CD4-positive, alpha-beta T cell treated with Interleukin-1 beta for 1 hour (primary cell): ENCODE results near the gene CRYBB1.
"Not testable (repeated sequence)": the region's sequence is repeated elsewhere in the genome, so short reads cannot be mapped to it uniquely, and the experiment has no call there.

Experiments used
- DNase-seq, 2 donors: peaks; one replicate each; pipeline ENCODE4 v3.0.0-alpha.2; 2020 to 2022

The CRYBB1 gene

DNA sequence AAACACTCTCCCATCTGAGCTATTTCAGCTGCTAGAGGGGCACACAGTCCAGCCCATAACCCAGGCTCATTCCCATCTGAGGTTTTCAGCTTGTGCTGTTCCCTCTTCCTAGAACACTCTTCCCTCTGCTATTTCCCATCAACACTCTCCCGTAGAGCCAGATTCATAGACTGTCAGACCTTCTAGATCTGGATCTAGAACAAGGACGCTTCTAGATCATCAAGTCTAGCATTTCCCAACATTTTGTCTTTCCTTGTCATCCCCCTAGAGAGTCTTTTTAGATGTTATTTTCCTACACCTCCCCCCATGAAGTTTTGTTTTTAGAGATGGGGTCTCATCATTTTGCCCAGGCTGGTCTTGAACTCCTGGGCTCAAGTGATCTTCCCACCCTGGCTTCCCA, 17.3 kb upstream of the CRYBB1 start:
- no peak for DNase-seq

DNA sequence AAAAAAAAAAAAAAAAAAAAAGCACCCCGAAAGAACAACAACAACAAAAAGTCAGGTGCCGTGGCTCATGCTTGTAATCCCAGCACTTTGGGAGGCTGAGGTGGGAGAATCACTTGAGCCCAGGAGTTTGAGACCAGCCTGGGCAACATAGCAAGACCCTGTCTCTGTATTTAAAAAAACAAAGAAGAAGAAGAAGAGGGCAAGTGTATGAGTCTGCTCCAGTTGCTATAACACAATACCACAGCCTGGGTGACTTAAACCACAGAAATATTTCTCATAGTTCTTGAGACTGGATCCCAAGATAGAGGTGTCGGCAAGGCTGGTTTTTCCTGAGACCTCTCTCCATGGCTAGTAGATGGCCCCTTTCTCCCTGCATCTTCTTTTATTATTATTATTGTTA, 16.4 kb upstream of the CRYBB1 start:
- DNase-seq = no peak

DNA sequence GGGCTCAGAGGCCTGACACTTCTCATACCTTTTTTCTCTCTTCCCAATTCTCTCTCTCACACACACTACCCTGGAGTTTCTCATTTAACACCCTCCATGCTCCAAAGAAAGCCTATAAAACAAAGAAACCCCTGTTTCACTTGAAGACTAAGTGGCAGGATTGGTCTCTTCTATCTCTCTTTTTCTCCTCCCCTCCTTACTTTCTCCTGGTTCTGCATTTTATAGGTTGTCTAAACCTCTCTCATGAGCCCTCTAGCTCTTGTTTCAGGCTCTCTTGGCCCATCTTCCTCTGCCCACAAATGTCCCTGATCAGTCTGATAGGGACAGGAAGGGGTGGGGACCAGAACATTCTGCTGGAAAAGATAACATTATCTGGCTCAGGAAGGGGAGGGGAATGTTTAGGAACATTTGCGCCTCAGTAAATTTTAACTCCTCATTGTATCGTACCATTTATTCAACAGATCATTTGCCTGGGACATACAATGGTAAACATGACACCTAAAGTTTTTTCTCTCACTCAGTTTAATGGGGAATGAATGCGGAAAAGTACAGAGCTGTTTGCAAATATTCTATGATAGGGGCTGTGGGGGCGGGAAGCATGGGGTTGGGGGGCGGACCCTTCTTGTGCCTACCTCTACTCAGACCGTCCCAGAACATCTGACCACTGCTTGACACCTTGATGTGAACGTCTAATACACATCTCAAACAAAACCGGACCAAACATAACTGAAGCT, 14.8 kb upstream of the CRYBB1 start:
- DNase-seq = no peak

DNA sequence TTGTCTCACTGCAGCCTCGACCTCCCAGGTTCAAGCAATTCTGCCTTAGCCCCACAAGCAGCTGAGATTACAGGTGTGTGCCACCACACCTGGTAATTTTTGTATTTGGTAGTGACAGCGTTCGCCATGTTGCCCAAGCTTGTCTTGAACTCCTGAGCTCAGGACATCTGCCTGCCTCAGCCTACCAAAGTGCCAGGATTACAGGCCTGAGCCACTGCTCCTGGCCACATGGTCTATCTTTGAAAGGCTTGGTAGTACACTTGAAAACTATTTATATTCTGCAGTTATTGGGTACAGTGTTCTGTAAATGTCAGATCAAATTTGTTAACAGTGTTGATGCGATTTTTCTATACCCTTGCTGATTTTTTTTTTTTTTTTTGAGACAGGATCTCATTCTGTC, 13.5 kb upstream of the CRYBB1 start:
- no peak for DNase-seq

DNA sequence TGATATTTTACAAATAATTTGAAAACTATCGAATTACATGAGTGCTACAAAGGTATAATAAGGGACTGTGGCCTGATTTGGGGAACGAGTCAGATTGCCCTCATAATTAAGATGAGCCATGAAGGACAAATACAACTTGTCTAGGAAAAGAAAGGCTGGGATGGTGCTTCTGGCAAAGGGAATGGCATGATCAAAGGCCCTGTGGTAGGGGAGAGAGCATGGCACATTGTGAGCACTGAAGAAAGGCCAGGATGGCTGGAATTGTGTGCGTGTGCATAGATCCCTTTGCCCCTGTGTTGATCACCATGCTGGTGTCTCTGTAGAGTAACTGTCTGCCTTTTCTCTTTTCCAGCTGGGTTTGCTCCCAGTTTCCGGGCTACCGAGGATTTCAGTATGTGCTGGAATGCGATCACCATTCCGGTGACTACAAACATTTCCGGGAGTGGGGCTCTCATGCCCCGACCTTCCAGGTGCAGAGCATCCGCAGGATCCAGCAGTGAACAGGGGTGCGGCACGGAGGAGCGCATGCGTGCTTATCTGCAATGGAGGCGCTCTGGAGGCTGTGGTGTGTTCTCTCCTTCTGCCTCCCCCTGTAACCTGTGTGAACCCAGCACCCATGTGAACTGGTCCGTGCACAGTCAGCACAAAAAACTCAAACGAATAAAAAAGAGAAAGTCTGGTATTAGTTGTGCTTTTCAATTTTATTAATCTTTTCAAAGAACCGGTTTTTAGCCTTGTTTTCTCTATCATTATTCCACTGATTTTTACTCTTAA, 12.3 kb upstream of the CRYBB1 start:
- DNase-seq = no peak

DNA sequence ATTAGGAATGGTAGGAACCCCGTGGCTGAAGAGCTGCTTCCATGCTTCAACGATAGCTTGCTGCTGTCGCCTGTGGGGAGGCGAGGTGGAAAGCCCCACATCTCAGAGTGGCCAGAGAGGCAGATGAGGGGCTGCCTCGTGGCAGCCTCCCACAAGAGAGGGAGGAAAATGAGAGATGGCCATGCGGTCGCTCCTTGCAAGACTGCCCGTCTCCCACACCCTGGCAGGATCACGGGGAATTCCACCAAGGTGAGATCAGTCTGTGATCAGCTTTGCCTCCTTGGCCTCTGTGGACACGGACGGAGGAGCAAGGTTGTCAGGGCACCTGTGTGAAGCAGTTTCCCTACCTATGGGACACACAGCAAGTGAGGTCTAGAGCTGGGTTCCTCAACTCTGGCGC, 7.0 kb upstream of the CRYBB1 start:
- no peak for DNase-seq

DNA sequence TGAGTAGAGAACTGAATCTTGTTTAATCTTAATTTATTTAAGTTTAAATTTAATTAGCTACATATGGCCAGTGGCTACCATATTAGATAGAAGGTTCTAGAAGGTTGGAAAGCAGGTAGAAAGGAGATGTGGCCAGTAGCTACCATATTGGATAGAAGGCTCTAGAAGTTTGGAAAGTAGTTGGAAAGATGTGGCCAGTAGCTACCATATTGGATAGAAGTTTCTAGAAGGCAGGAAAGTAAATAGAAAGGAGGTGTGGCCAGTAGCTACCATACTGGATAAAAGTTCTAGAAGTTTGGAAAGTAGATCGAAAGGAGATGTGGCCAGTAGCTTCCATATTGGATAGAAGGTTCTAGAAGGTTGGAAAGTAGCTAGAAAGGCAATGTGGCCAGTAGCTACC, 6.2 kb upstream of the CRYBB1 start:
- no peak for DNase-seq

DNA sequence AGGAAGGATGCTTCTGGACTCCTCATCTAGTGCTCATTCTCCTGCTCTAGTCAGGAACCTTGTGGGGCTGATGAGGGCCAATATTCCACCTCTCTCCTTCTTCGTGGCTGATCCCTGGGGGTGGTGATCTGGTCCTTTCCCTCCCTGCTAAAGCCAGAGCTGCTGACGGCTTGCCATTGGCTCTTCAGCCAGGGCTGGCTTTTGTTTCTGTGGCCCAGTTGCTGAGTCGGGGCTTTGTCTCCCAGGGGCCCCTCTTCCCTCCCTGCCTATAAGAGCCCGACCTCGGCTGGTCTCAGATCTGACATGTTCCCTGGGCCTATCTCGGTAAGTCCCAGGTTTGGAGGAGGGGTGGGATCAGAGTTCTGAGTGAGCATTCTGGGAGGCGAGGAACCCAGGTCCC, 3.8 kb upstream of the CRYBB1 start, which contains the start of gene CRYBA4:
Gene CRYBA4, plus strand, starts transcription at position 301 of the 400 bp plus-strand sequence. CDS start 634 bp downstream, outside the sequence.
- DNase-seq = no peak

DNA sequence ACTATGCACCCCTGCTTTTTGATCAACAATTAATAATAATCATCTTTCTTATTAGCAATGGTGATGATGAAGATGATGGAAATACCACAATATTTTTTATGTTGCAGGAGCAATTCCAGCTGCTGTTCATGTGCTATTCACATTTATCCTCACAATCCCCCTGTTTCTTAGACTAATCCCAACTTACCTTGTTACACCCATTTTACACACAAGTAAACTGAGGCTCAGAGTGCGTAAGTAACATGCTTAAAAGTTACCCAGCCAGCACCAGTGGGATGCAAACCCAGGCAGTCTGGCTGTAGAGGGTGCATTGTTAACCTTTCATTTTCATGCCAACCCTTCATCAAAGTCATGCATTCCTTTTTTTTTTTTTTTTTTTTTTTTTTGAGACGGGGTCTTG, 2.4 kb upstream of the CRYBB1 start:
- no peak for DNase-seq

DNA sequence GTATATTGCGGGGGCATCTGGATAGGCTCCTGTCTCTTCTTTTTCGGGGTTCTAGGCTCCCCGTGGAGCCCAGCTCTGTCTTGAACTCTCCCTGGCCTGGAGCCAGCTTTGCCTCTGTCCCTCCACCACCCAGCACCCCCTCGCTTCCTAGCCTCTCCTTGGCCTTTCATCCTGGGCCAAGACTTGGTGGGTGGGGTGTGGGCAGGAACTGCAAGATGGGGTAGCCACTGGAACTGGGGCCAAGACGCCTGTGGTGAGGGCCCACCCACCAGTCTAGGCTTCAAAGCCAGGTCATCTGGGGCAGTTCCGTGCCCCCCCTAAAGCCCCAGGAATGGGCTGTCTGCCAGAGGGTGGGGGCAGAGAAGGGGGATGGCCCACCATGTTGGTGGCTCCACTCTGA, 1.7 kb upstream of the CRYBB1 start:
- no peak for DNase-seq

DNA sequence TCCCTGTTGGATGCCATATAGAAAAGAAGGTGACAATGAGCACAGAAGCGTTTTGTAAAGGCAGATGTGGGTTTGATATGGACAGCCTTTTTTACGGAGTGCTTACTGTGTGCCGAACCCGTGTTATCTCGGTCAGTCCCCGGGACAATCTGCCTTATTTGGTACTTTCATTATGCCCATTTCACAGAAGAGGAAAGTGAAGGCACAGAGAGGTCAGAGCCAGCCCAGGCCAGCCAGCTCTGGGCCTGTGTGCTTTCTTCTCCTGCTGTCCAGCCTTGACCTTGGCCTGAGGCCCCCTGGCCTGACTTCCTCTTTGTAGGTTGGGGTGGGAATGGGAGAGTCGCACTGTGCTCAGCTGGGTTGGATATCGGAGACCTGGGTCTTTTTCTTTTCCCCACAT, 628 bp upstream of the CRYBB1 start:
- DNase-seq = no peak

DNA sequence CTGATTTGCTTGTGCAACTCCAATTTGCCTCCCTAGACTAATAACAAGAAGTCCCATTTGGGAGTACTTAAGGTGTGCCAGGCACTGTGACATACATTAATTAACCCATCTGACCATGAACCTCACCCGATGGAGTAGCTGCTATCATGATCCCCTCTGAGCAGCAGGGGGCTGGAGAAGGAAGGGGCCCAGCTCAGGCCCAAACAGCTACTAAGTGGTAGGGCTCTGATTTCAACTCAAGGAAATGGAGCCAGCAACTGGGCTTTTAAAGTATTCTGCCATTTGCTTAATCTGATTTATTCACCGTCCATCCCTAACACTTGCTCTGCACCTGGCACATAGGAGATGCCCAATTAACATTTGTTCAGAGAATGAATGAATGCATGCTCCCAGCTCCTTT, 1.2 kb downstream of the CRYBB1 start:
- DNase-seq = no peak

DNA sequence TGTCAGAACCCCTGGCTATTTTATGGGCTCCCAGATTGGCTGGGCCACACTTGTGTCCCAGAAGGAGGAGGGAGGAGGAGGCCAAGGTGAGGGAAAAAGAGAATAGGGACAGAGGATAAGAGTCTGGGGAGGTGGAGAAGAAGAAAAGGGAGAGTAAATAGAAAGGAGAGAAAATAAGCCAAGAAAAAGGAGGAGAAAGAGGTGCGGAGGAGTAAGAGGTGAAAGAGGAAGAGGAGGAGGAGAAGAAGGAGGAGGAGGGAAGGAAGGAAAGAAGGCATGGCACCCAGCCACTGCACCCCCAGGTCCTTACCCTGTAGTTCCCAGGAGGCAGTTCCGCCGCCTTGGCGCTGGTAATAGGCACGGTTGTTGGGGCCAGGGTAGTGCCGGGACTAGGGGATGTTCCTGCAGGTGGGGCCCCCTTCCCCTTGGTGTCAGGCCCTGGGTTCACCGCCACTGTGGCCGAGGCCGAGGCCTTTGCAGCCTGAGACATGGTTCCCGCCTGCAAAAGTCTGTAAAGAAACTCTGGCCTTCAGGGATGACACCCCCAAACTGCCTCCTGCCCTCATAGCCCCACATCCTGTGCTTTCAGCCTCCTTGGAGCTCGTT, 1.9 kb downstream of the CRYBB1 start:
- DNase-seq = no peak

DNA sequence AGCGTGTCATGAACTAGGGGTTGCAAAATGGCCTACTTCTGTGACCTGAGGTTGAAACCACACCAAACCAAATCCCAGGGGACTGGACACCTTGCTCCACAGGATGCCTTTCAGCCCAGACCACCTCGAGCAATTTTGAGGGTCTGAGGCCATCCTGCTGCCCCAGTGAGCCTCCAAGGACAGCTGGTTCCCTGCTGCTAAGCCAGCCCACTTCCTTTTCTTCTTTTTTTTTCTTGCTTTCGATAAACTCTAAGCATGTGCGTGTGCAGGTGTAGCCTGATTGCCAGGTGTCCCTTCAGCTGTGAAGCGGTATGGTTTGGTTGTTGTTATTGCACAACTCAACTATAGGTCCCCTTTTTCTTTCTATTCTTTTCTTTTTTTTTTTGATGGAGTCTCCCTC, 2.7 kb downstream of the CRYBB1 start:
- peak in 1 of 2 donors; percentile 9 for DNase-seq

DNA sequence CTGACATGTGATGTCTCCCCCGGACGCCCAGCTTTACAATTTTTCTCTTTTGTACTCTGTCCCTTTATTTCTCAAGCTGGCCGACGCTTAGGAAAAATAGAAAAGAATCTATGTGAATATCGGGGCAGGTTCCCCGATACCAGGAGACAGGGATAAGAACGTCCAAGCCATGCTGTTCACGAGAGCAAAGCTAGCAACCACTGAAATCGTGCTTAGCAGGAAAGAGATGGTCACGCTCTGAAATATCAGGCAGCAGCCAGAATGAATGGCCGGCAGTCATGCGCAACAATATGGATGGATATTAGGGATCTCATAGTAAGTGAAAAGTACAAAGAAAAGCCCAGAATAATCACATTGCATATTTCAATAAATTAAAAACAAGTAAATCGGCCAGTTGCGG, 3.5 kb downstream of the CRYBB1 start:
- no peak for DNase-seq

DNA sequence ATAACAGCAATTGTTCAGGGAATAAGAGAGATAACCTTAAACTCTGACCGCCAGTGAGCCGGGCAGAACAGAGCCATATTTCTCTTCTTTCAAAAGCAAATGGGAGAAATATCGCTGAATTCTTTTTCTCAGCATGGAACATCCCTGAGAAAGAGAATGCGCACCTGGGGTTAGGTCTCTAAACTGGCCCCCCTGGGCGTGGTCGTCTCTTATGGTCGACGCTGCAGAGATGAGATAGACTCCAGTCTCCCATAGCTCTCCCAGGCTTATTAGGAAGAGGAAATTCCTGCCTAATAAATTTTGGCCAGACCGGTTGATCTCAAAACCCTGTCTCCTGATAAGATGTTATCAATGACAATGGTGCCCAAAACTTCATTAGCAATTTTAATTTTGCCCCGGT, 4.1 kb downstream of the CRYBB1 start:
- not testable (repeated sequence) for DNase-seq

DNA sequence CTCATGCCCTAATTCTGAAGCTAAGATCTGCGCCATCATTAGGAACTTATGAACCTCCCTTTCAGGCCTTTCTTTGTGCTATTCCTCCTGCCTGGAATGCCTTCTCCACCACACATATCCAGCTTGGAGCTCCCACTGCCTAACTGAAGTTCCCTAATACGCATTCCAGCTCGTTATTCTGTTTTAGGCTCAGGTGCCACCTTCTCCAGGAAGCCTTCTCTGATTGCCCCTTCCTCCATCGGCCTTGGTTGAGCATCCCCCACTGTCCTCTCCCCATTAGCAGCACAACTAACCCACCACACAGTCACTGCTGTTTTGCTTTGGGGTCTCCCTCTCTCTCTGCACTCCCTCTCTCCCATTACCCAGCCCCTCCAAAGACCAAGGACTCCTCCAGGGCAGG, 5.2 kb downstream of the CRYBB1 start:
- DNase-seq = no peak

DNA sequence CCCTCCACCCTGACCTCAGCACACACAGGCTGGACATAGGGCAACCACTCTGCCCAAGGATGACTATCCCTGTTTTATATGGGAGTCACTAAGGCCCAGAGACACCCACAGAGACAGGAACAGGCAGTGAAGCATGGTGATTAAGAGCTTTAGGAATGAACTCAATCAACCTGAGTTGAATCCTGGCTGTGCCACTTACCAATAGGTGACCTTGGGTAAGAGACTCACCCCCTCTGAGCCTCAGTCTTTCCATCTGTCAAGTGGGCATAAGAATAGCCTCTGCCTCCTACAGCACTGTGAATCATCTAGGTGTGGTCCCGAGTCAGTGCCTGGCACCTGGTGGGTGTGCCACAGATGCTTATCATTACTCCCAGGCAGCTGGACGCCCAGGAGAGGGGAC, 6.8 kb downstream of the CRYBB1 start:
- DNase-seq = no peak

DNA sequence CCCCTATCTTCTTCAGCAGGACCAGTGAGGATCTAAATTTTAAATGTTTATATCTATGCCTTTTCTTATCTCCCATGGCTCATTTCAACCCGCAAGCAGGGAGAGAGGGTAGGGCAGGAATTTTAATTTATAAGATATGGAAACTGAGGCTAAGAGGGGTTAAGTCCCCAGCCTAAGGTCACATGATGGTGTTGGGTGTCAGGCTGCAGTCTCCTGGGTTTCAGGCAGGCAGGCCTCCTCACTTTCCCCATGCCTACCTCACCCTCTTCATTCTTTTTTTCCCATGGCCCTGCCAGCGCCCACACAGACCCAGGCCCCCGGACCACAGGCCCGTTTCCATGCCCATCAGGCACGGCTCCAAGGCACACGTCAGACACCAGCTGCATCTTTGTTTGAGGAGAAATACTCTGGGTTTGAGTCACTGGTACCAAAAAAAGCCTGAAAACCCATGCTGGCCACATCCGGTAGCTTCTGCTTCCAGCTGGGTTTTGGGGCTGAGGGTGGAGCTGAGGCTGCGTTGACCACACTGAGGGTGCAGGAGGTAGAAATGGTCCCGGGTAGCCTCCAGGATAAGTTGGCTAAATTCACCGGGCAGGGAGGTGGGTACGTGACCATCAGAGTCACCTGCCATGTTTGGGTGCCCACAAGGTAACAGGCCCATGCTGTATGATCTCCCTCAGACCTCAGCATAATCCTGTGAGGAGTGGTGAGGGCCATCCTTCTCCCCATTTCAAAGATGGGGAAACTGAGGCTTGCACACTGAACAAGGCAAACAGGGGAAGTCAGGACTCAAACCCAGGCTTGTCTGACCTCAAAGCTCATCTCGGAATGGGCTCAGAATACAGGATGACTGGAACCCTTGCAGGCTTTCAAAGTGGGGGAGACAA, 7.5 kb downstream of the CRYBB1 start:
- peak; percentile 35 to 44 for DNase-seq

DNA sequence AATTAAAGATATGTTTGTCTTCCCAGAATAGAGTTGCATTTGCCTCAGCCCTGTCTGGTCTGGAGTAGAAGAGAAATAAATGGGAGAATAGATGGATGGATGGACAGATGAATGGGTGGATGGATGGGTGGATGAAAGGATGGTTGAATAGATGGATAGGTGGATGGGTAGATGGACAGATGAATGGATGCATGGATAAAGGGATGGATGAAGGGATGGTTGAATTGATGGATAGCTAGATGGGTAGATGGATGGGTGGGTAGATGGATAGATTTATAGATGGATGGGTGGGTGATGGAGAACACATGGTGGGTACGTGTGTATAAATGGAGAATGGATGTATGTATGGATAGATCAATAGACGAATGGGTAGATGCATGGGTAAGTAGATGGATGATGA, 8.5 kb downstream of the CRYBB1 start:
- DNase-seq = no peak

DNA sequence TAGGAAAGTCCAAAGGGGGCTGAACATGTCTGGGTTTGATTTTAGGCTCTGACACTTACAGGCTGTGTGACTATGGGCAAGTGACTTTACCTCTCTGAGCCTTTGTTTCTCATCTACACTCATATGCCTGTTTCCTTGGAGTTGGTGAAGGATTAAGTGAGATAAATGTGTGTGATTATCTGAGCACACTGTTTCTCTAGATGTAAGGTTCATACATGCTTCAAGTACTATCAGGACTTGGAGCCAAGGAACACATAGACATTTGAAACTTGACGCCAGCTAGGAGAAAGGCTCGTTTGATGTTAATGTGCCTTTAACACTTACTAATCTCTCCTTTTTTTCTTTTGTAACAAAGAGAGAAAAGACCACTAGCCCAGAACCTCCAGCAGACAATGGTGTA, 9.7 kb downstream of the CRYBB1 start:
- DNase-seq = no peak

DNA sequence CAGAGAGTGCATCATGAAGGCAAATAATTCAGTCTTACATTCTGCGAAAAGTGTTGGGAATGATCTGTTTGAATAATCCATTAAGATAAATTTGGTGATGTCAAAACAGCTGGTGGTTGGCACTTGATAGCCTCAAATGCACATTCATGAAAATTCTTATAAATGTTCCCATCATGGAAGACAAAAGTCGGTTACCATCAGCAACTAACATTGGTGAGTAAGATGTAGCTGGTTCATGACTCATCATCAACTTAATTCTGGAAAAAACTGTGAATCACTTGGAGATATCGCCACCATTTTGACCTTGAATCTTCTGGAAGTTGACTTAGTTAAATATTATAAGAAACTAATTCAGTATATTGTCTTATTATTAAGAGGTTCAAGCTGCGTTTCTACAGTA, 11.2 kb downstream of the CRYBB1 start:
- no peak for DNase-seq

DNA sequence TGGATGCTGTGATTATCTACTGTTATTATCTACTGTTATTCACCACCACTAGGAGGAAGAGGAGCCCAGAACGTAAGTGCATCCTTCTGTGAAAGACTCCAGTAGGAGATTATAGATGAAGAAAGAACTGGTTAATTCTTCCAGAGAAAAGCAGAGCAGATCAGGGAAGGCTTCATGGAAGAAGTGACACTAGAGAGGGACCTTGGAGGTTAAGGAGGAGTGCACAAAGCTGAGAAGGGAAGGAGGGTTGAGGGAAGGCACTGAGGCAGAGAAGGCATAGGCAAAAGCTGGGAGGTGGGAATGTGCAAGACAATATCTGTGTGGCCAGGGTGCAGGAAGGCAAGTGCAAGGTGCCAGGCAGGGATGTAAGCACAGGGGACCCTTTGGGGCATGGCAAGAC, 13.5 kb downstream of the CRYBB1 start:
- DNase-seq = no peak
